ENCODE measurements around the gene COX4I2. TPM values are rescaled to one million over a fixed set of nuclear protein-coding genes. Genes with fewer than 3 reads are reported as not detected.
A peak's percentile ranks its signal among the peaks of the same experiment; 100 is the strongest.
"Not testable (repeated sequence)": the region's sequence is repeated elsewhere in the genome, so short reads cannot be mapped to it uniquely, and the experiment has no call there.

COX4I2 gene
- total and polyA plus RNA-seq, 2 of the 4 experiments (the other 2 are of a cell fraction), result not detected

DNA sequence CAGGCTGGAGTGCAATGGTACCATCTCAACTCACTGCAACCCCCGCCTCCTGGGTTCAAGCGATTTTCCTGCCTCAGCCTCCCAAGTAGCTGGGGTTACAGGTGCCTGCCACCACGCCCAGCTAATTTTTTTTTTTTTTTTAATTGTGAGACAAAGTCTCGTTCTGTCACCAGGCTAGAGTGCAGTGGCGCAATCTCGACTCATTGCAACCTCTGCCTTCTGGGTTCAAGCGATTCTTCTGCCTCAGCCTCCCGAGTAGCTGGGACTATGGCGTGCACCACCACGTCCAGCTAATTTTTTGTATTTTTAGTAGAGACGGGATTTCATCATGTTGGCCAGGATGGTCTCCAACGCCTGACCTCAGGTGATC lies 25.5 kb upstream of the COX4I2 start:
- H2BK15ac ChIP-seq (ENCODE audit: low read depth, low read length); H4K91ac ChIP-seq (ENCODE audit: insufficient read depth, low read depth, low read length); H2BK20ac ChIP-seq (ENCODE audit: low read depth, low read length); H4K8ac ChIP-seq (ENCODE audit: low read depth in 2 of 2, low read length in 2 of 2); H2BK5ac ChIP-seq (ENCODE audit: low read depth, low read length, poor library complexity, severe bottlenecking); H3K14ac ChIP-seq (replicated peaks; ENCODE audit: low read depth, low read length); H3K27ac ChIP-seq (ENCODE audit: insufficient read depth, low read length); H3K4me2 ChIP-seq (ENCODE audit: low read depth, low read length); H3K36me3 ChIP-seq (ENCODE audit: control insufficient read depth, insufficient read depth, low read length); H3K79me1 ChIP-seq (ENCODE audit: low read depth in 1 of 2, low read length in 2 of 2); H3K56ac ChIP-seq (ENCODE audit: extremely low read depth, insufficient read depth, low read length); DNase-seq; H3K4ac ChIP-seq (ENCODE audit: low read depth, low read length); H3K27me3 ChIP-seq (ENCODE audit: control insufficient read depth, insufficient read depth, low read length); H3K4me3 ChIP-seq (ENCODE audit: insufficient read depth, low read depth, low read length); POLR2A ChIA-PET (ENCODE audit: unreplicated experiment); H3K9me3 ChIP-seq (ENCODE audit: control insufficient read depth, insufficient read depth, low read length); dilution Hi-C loops (cut with HindIII; ENCODE audit: low sequenced_read_pairs, unreplicated experiment); in situ Hi-C loops (cut with MboI; ENCODE audit: low sequenced_read_pairs); BruUV-seq (replicated peaks); H2AK9ac ChIP-seq (replicated peaks; ENCODE audit: low read depth, low read length, poor library complexity); H2BK120ac ChIP-seq (ENCODE audit: low read depth, low read length); ATAC-seq (ENCODE audit: low read depth); H4K5ac ChIP-seq (ENCODE audit: low read depth, low read length); H3K9ac ChIP-seq (ENCODE audit: low read depth, low read length); H4K20me1 ChIP-seq (ENCODE audit: insufficient read depth, low read length); H3K23ac ChIP-seq (ENCODE audit: low read depth, low read length); H3K18ac ChIP-seq (ENCODE audit: low read depth, low read length); intact Hi-C loops (cut with micrococcal nuclease); H3K9me1 ChIP-seq (ENCODE audit: insufficient read depth, low read length); H2AK5ac ChIP-seq (ENCODE audit: low read depth, low read length): not testable (repeated sequence)
- H3K4me1 ChIP-seq (ENCODE audit: control insufficient read depth, insufficient read depth, low read length), result peaks cover 15% of the 10 kb centered on the region
- CTCF ChIA-PET, result interaction anchor here (0.5 to 4.0 kb wide), 20 partner anchors 9 to 163 kb away, joined by 3 to 97 read pairs (median 6); no protein-coding TSS in a partner anchor
- peak overlapping the region; percentile 9 for H2AFZ ChIP-seq (replicated peaks; ENCODE audit: low read length, poor library complexity)
- 79% methylated on average over 2 of the region's 12 CpGs; no CpG with 5 or more reads in 1 of the 2 experiments for WGBS, 2 experiments (ENCODE audit: extremely low coverage in 2 of 2, insufficient read length in 1 of 2)
